ENCODE measurements around the gene SNN. TPM values are rescaled to one million over a fixed set of nuclear protein-coding genes. Genes with fewer than 3 reads are reported as not detected.

Gene SNN
- total RNA-seq, 1 donor from 2014 or later, result 8.6 TPM

GRCh38 chr16:11673091-11674000, 5.1 kb downstream of the SNN start:
- Mint-ChIP-seq H3K27me3 (ENCODE audit: low read depth) (no peaks in the 10 kb centered on the region), H3K4me1 (ENCODE audit: low read depth) (peaks cover 42% of the 10 kb centered on the region), H3K9me3 (no peaks in the 10 kb centered on the region), H3K36me3 (ENCODE audit: low read depth) (peaks cover 8% of the 10 kb centered on the region), H3K4me3 (ENCODE audit: low read depth) (no peak overlapping the region), H3K27ac (peak overlapping the region; percentile 33)
- DNase-seq (ENCODE audit: low spot score), result no peak
- intact Hi-C loops (cut with micrococcal nuclease), result no loop called here

GRCh38 chr16:11674001-11674817, 6.0 kb downstream of the SNN start:
- peaks cover 47% of the 10 kb centered on the region for H3K4me1 Mint-ChIP-seq (ENCODE audit: low read depth)
- H3K4me3 Mint-ChIP-seq (ENCODE audit: low read depth), result no peak overlapping the region
- no peaks in the 10 kb centered on the region for H3K27me3 Mint-ChIP-seq (ENCODE audit: low read depth)
- intact Hi-C loops (cut with micrococcal nuclease), result no loop called here
- no peak for DNase-seq (ENCODE audit: low spot score)
- no peaks in the 10 kb centered on the region for H3K9me3 Mint-ChIP-seq
- H3K27ac Mint-ChIP-seq, result no peak overlapping the region
- H3K36me3 Mint-ChIP-seq (ENCODE audit: low read depth), result peaks cover 15% of the 10 kb centered on the region

DNA sequence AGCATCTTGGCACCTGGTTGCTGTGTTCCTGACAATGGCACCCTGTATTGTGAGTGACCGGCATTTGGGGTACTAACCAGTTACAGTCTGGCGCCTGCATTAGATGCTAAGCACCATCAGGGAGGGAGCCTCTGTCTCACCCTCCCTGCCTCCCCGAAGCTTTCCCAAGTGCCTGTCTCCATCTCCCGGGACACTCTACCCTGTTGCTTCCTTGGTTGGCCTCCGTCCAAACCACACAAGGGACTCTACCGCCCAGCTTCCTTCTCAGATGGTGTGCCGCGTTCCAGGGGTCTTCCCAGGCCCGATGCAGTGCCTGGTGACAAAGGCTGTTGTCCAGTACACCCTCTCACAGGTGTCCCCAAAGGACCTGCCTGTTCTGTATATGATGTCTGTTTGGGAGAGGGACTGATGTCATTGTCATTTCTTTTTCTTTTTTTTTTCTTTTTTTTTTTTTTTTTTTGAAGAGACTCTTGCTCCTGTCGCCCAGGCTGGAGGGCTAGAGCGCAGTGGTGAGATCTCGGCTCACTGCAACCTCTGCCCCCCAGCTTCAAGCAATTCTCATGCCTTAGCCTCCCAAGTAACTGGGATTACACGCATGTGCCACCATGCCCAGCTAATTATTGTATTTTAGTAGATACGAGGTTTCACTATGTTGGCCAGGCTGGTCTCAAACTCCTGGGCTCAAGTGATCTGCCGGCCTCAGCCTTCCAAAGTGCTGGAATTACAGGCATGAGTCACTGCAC, 6.7 kb downstream of the SNN start:
- Mint-ChIP-seq H3K4me3 (ENCODE audit: low read depth) (no peak overlapping the region), H3K4me1 (ENCODE audit: low read depth) (peaks cover 42% of the 10 kb centered on the region), H3K36me3 (ENCODE audit: low read depth) (peaks cover 23% of the 10 kb centered on the region), H3K27me3 (ENCODE audit: low read depth) (no peaks in the 10 kb centered on the region), H3K27ac (peak overlapping the region; percentile 35), H3K9me3 (no peaks in the 10 kb centered on the region)
- no peak for DNase-seq (ENCODE audit: low spot score)
- intact Hi-C loops (cut with micrococcal nuclease), result no loop called here

- no peak for DNase-seq (ENCODE audit: low spot score)
- Mint-ChIP-seq H3K9me3 (no peaks in the 10 kb centered on the region), H3K36me3 (ENCODE audit: low read depth) (peaks cover 32% of the 10 kb centered on the region), H3K27ac (no peak overlapping the region), H3K4me3 (ENCODE audit: low read depth) (no peak overlapping the region), H3K27me3 (ENCODE audit: low read depth) (no peaks in the 10 kb centered on the region), H3K4me1 (ENCODE audit: low read depth) (peaks cover 36% of the 10 kb centered on the region)
- intact Hi-C loops (cut with micrococcal nuclease), result no loop called here
Observed at GRCh38 chr16:11675561-11676511, 7.6 kb downstream of the SNN start.

- Mint-ChIP-seq H3K4me1 (ENCODE audit: low read depth) (peaks cover 39% of the 10 kb centered on the region), H3K36me3 (ENCODE audit: low read depth) (peaks cover 41% of the 10 kb centered on the region), H3K9me3 (no peaks in the 10 kb centered on the region), H3K27me3 (ENCODE audit: low read depth) (no peaks in the 10 kb centered on the region), H3K27ac (no peak overlapping the region), H3K4me3 (ENCODE audit: low read depth) (no peak overlapping the region)
- DNase-seq (ENCODE audit: low spot score), result no peak
- intact Hi-C loops (cut with micrococcal nuclease), result no loop called here
Observed at GRCh38 chr16:11676799-11677198, 8.5 kb downstream of the SNN start.

- intact Hi-C loops (cut with micrococcal nuclease), result no loop called here
- H3K27ac Mint-ChIP-seq, result no peak overlapping the region
- H3K27me3 Mint-ChIP-seq (ENCODE audit: low read depth), result no peaks in the 10 kb centered on the region
- no peak for DNase-seq (ENCODE audit: low spot score)
- H3K4me3 Mint-ChIP-seq (ENCODE audit: low read depth), result no peak overlapping the region
- H3K4me1 Mint-ChIP-seq (ENCODE audit: low read depth), result peaks cover 39% of the 10 kb centered on the region
- no peaks in the 10 kb centered on the region for H3K9me3 Mint-ChIP-seq
- peaks cover 42% of the 10 kb centered on the region for H3K36me3 Mint-ChIP-seq (ENCODE audit: low read depth)
Observed at GRCh38 chr16:11677451-11677951, 9.2 kb downstream of the SNN start.

DNA sequence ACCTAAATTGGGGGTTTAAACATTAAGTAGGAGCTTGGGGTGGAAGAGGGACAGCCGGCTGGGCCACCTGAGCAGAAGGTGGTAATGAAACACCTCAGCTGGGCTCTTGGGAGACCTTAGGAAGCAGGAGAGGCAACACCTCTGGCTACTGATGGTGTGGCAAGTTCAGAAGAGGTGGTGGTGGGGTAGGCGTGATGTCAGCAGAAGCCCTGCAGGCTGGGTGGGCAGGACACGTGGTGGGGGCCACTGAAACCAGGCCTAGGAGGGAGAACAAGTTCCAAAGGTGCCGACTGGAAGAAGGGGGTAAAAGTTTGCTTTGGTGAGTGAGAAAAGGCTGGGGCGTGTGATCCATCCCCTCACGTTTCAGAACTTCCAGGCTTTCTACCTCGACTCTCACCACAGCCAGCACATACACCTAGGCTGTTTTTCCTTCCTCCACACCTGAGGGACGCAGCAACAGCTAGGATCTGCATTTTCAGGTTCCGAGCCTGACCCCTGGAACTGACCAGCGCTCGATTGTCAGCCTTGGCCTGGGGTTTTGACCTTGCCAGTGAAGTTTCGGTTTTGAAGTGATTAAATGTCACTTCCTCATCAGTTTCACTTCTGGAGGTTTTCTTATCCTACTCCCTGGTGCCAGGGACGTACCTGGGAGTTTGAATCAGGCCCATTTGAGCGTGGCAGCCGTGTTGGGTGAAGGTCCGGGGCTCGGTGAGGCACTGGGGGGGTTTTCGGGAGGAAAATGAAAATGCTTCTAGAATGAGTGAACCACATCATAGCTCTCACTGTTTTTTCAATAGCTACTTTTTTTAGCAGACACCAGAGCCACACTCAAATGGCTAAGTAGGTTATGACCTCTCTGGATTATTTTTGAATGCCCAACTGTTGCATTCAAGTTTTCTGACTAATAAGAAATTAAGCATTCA, 10.0 kb downstream of the SNN start:
- H3K27me3 Mint-ChIP-seq (ENCODE audit: low read depth), result no peaks in the 10 kb centered on the region
- peaks cover 49% of the 10 kb centered on the region for H3K36me3 Mint-ChIP-seq (ENCODE audit: low read depth)
- peaks cover 39% of the 10 kb centered on the region for H3K4me1 Mint-ChIP-seq (ENCODE audit: low read depth)
- H3K27ac Mint-ChIP-seq, result no peak overlapping the region
- no peaks in the 10 kb centered on the region for H3K9me3 Mint-ChIP-seq
- H3K4me3 Mint-ChIP-seq (ENCODE audit: low read depth), result no peak overlapping the region
- no peak for DNase-seq (ENCODE audit: low spot score)
- intact Hi-C loops (cut with micrococcal nuclease), result no loop called here

- Mint-ChIP-seq H3K27ac (no peak overlapping the region), H3K36me3 (ENCODE audit: low read depth) (peaks cover 59% of the 10 kb centered on the region)
Observed at GRCh38 chr16:11679250-11679649, 11.0 kb downstream of the SNN start.

GRCh38 chr16:11679941-11680911, 12.0 kb downstream of the SNN start:
- Mint-ChIP-seq H3K36me3 (ENCODE audit: low read depth) (peaks cover 66% of the 10 kb centered on the region), H3K4me3 (ENCODE audit: low read depth) (no peak overlapping the region), H3K27ac (peak overlapping the region; percentile 21), H3K4me1 (ENCODE audit: low read depth) (peaks cover 39% of the 10 kb centered on the region), H3K27me3 (ENCODE audit: low read depth) (no peaks in the 10 kb centered on the region), H3K9me3 (no peaks in the 10 kb centered on the region)
- intact Hi-C loops (cut with micrococcal nuclease), result no loop called here
- DNase-seq (ENCODE audit: low spot score), result no peak

More at GRCh38 chr16:11679250-11679649, 11.0 kb downstream of the SNN start:
- intact Hi-C loops (cut with micrococcal nuclease), result no loop called here
- no peak overlapping the region for H3K4me3 Mint-ChIP-seq (ENCODE audit: low read depth)
- DNase-seq (ENCODE audit: low spot score), result no peak
- peaks cover 39% of the 10 kb centered on the region for H3K4me1 Mint-ChIP-seq (ENCODE audit: low read depth)
- H3K27me3 Mint-ChIP-seq (ENCODE audit: low read depth), result no peaks in the 10 kb centered on the region
- H3K9me3 Mint-ChIP-seq, result no peaks in the 10 kb centered on the region

DNA sequence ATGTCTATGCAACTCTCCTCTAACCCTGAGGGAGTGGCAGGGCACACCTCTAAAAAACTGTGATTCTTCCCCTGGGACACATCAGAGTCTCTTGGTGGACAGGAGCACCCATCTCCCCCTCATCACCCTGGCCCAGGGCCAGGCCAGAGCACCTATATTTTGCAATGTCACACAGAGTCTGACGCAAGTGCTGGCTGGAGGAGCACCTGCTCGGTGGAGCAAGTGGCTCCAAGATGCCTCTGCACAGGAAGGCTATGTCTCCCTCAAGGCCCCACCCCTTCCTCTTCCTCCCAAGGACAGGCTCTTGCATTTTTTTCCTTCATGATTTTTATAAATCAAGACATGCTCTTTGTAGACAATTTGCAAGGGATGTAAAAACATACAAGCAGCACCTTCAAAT, 13.3 kb downstream of the SNN start:
- intact Hi-C loops (cut with micrococcal nuclease), result no loop called here
- Mint-ChIP-seq H3K4me1 (ENCODE audit: low read depth) (peaks cover 34% of the 10 kb centered on the region), H3K36me3 (ENCODE audit: low read depth) (peaks cover 75% of the 10 kb centered on the region), H3K27ac (peak overlapping the region; percentile 62), H3K27me3 (ENCODE audit: low read depth) (no peaks in the 10 kb centered on the region), H3K4me3 (ENCODE audit: low read depth) (peak overlapping the region; percentile 23), H3K9me3 (no peaks in the 10 kb centered on the region)
- no peak for DNase-seq (ENCODE audit: low spot score)

Measured in activated T-helper 2 cell treated with anti-CD3 and anti-CD28 coated beads, Interferon-gamma antibody, Interleukin-2, Interleukin-4, amounts not matched to agents 10 μg/mL and 5 μg/mL and 100 μg/mL, durations not matched to agents 14 hours and 24 hours and 36 hours (primary cell).